GM19467 (cell line): ENCODE measurements around the gene STK32B.

Experiments used
- ATAC-seq: cut with Tn5 transposase; IDR thresholded peaks from one replicate; pipeline ENCODE4 v1.9.1; 2021; ENCODE audit warnings: mild to moderate bottlenecking, moderate library complexity; ENCODE audit not compliant: unreplicated experiment

STK32B gene

GRCh38 chr4:5120468-5120867 is 69.2 kb downstream of the STK32B start:
- ATAC-seq = no peak

- no peak for ATAC-seq
These were observed 70.8 kb downstream of the STK32B start for GRCh38 chr4:5122114-5122513.

- ATAC-seq = no peak
These were observed 73.6 kb downstream of the STK32B start for GRCh38 chr4:5124876-5125275.

GRCh38 chr4:5125321-5125720 is 74.0 kb downstream of the STK32B start:
- ATAC-seq = no peak

GRCh38 chr4:5126231-5126630 is 75.0 kb downstream of the STK32B start:
- ATAC-seq = no peak

- ATAC-seq = no peak
These were observed 75.6 kb downstream of the STK32B start for GRCh38 chr4:5126857-5127256.

- ATAC-seq = no peak
These were observed 76.3 kb downstream of the STK32B start for GRCh38 chr4:5127556-5127955.

GRCh38 chr4:5128569-5128968 is 77.3 kb downstream of the STK32B start:
- ATAC-seq = no peak

- no peak for ATAC-seq
These were observed 81.9 kb downstream of the STK32B start for GRCh38 chr4:5133201-5133600.

- ATAC-seq = no peak
These were observed 82.8 kb downstream of the STK32B start for GRCh38 chr4:5133933-5134594.

- ATAC-seq = no peak
These were observed 83.3 kb downstream of the STK32B start for GRCh38 chr4:5134620-5135019.

GRCh38 chr4:5137226-5137625 is 85.9 kb downstream of the STK32B start:
- no peak for ATAC-seq

- ATAC-seq = no peak
These were observed 86.6 kb downstream of the STK32B start for GRCh38 chr4:5137927-5138326.

GRCh38 chr4:5138389-5138788 is 87.1 kb downstream of the STK32B start:
- ATAC-seq = no peak

- ATAC-seq = no peak
These were observed 87.9 kb downstream of the STK32B start for GRCh38 chr4:5139141-5139540.

- ATAC-seq = no peak
These were observed 90.5 kb downstream of the STK32B start for GRCh38 chr4:5141802-5142201.

GRCh38 chr4:5142726-5143125 is 91.4 kb downstream of the STK32B start:
- no peak for ATAC-seq

GRCh38 chr4:5143306-5143861 is 92.1 kb downstream of the STK32B start:
- ATAC-seq = no peak

GRCh38 chr4:5143940-5144339 is 92.7 kb downstream of the STK32B start:
- no peak for ATAC-seq

- ATAC-seq = no peak
These were observed 93.1 kb downstream of the STK32B start for GRCh38 chr4:5144384-5144783.

- ATAC-seq = no peak
These were observed 95.0 kb downstream of the STK32B start for GRCh38 chr4:5146248-5146647.

GRCh38 chr4:5152521-5152920 is 101.2 kb downstream of the STK32B start:
- ATAC-seq = no peak

- ATAC-seq = no peak
These were observed 105.4 kb downstream of the STK32B start for GRCh38 chr4:5156682-5157081.
